Stomach (tissue), 4 donors: Measurements from ENCODE around the gene SIK2.

Experiments
- POLR2A ChIP-seq, 4 donors: fragments of 450-650 bp; IDR thresholded peaks; one replicate each; pipeline ENCODE4 v1.6.1; 2016; ENCODE audit warnings: antibody characterized with exemption in 4 of 4, control low read depth in 2 of 4, mild to moderate bottlenecking in 1 of 4, moderate library complexity in 1 of 4
- TF ChIP-seq, protein P1 (sequence below), 7 experiments: fragments of 450-650 bp in 4 of 7; fragments of 200-600 bp in 3 of 7; sonication (generic) in 3 of 7; IDR thresholded peaks; one replicate each; pipeline ENCODE4 v1.5.1; 2016 to 2019; ENCODE audit warnings: antibody characterized with exemption in 7 of 7, control low read depth in 2 of 7, mild to moderate bottlenecking in 1 of 7

GRCh38 chr11:111749646-111750045 is 147.4 kb downstream of the SIK2 start:
- TF ChIP-seq, protein P1, sequence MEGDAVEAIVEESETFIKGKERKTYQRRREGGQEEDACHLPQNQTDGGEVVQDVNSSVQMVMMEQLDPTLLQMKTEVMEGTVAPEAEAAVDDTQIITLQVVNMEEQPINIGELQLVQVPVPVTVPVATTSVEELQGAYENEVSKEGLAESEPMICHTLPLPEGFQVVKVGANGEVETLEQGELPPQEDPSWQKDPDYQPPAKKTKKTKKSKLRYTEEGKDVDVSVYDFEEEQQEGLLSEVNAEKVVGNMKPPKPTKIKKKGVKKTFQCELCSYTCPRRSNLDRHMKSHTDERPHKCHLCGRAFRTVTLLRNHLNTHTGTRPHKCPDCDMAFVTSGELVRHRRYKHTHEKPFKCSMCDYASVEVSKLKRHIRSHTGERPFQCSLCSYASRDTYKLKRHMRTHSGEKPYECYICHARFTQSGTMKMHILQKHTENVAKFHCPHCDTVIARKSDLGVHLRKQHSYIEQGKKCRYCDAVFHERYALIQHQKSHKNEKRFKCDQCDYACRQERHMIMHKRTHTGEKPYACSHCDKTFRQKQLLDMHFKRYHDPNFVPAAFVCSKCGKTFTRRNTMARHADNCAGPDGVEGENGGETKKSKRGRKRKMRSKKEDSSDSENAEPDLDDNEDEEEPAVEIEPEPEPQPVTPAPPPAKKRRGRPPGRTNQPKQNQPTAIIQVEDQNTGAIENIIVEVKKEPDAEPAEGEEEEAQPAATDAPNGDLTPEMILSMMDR (IDR thresholded peaks at IDR 0.05) = no peak
- no peak for TF ChIP-seq POLR2A (IDR thresholded peaks at IDR 0.05)
